ENCODE data around the gene RPS14.

DNA sequence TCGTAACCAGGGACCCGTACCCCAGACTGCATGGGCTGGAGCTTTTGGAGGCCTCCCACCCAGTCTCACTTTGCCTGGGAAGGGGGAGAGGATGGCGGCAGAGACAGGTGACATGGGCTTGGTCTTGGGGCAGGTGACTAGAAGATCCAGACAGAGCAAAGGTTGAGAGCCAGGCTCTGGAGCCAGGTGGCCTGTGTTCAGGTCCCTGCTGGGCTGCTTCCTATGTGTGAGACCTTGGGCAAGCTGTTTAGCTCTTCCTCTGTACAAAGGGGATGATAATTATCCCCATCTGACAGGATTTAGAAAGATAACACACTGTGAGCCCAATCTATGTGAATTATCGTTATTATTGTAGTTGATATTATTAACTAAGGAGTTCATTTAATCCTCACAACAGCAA lies 42.3 kb upstream of the RPS14 start:
- TF ChIP-seq, protein P1, sequence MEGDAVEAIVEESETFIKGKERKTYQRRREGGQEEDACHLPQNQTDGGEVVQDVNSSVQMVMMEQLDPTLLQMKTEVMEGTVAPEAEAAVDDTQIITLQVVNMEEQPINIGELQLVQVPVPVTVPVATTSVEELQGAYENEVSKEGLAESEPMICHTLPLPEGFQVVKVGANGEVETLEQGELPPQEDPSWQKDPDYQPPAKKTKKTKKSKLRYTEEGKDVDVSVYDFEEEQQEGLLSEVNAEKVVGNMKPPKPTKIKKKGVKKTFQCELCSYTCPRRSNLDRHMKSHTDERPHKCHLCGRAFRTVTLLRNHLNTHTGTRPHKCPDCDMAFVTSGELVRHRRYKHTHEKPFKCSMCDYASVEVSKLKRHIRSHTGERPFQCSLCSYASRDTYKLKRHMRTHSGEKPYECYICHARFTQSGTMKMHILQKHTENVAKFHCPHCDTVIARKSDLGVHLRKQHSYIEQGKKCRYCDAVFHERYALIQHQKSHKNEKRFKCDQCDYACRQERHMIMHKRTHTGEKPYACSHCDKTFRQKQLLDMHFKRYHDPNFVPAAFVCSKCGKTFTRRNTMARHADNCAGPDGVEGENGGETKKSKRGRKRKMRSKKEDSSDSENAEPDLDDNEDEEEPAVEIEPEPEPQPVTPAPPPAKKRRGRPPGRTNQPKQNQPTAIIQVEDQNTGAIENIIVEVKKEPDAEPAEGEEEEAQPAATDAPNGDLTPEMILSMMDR (conservative IDR thresholded peaks at IDR 0.05; ENCODE audit: low read depth, low read length) = no peak
- no peak for TF ChIP-seq SMC3 (IDR thresholded peaks at IDR 0.05; ENCODE audit: low read depth, low read length)
